DMS79 (cell line): ENCODE results near the gene ZNF302.
"Not testable (repeated sequence)": the region's sequence is repeated elsewhere in the genome, so short reads cannot be mapped to it uniquely, and the experiment has no call there.

Experiments used
- DNase-seq: peaks from one replicate; lab custom pipeline; 2025; lab: John Stamatoyannopoulos, UW

Gene ZNF302

DNA sequence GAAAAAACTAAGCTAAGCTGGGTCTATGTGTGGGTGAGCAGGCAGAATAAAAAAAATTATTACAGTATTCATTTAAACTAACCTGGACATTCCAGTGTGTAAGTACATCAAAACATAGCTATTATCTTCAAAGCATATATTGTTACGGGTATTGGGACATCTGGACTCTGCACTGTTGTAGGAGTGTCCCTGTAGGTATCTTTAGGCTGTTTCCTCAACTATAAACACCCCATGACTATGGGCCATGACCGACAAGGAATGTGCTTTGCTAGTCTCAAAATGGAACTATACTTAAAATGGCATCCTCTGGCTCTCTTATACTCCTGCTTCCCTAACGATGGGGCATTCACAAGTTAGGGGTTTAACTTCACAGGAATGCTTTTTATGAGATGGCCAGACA, 3.9 kb upstream of the ZNF302 start:
- no peak for DNase-seq

GRCh38 chr19:34675250-34675649, 2.2 kb upstream of the ZNF302 start:
- DNase-seq: no peak

GRCh38 chr19:34675919-34676318, 1.6 kb upstream of the ZNF302 start:
- DNase-seq: no peak

DNA sequence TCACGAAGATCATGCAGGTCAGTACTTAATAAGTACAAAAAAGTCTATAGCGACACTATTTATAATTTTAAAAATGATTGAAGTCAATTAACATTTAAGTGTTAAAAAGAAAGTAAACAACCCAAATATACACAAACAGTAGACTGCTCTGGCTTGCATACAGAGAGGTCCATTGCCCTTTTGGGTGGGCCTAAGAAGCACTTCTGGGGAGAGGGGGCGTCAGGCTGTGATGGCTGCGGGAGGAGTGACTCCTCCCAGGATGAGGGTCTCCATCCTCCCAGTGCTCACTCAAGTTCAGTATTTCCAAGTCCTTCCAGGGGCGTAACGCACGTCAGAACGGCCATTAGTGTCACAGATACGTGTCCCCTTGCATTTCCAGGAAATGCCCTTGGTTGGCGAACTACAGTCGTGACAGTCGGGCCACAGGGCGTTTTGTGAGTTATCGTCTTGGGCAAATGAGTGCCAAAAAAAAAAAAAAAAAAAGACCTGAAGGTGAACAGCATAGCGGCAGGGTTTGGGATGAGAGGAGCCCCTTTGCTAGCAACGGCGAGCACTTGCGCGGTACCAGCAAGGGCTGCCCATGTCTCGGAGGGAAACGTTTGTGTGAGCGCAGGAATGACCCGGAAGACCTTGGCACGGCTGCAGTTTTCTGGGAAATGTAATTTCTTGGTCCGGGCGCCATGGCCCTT, 637 bp upstream of the ZNF302 start, which contains the start of gene SCGB2B2:
Gene SCGB2B2 (minus strand): TSS at position 463 of the 689 bp plus-strand sequence. CDS start 82,596 bp downstream, outside the sequence.
- DNase-seq: peak; percentile 91

- DNase-seq: peak; percentile 34
Observed at GRCh38 chr19:34678085-34678412, 571 bp downstream of the ZNF302 start.

DNA sequence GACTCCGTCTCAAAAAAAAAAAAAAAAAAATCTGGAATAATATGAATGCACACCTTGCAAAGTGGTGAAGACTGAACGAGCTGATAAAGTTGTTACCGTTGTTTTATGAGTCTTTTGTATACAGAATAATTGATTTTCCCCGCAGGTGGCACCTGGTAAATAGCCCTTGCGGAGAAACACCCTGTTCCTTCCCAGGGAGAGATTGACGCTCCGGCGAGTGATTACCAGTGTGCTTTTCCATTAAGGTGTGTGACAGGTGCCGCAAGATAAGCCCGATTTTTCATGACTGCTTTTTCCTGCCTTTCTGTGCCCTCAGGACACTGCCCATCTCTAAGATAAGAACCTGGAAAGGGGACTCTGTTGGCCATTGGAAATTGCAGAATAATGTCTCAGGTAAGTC, 943 bp downstream of the ZNF302 start:
- DNase-seq: peak; percentile 34

- DNase-seq: no peak
Observed at GRCh38 chr19:34681478-34681877, 4.0 kb downstream of the ZNF302 start.

DNA sequence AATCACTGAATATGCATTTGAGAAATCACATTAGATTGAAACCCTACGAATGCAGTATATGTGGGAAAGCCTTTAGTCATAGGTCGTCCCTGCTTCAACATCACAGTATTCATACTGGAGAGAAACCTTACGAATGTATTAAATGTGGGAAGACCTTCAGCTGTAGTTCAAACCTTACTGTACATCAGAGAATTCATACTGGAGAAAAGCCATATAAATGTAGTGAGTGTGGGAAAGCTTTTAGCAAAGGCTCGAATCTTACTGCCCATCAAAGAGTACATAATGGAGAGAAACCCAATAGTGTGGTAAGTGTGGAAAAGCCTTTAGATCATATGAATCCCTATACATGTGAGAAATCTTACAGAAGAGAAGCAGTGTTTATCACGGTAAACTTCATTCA, 7.8 kb downstream of the ZNF302 start:
- not testable (repeated sequence) for DNase-seq

DNA sequence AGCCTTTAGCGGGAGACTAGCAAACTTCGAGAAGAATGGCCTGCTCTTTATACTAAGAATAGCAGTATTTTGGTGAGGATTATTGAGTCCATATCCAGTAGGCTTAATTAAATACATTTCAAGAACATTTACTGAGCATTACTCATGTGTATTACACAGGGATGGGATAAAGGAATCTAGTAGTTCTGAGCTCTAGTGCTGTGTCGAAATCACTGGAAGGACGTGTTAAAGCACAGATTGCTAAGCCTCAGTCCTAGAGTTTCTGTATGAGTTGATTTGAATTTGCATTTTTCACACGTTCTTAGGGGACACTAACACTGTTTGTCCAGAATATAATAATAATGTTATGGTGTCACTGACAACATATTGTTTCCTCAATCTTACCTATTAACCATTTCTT, 9.0 kb downstream of the ZNF302 start:
- no peak for DNase-seq

DNA sequence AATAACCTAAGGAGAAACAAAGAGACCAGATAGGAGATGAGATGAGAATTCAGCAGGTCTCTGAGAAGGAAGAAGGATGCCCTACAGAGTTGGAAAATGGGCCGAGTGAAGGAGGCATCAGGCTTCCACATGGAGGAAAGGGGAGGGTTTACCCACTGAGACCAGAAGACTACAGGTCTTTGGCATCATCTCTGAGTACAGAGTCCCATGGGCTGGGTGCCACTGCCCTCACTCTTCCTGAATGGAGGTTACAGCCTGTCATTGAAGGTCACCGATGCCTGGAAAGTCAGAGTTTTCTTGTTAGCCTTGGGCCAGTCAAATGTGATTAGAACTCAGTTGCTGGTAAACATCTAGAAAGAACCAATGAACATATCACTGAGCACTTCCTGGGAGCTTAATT, 9.9 kb downstream of the ZNF302 start:
- no peak for DNase-seq

GRCh38 chr19:34688592-34688991, 11.1 kb downstream of the ZNF302 start:
- DNase-seq: no peak

DNA sequence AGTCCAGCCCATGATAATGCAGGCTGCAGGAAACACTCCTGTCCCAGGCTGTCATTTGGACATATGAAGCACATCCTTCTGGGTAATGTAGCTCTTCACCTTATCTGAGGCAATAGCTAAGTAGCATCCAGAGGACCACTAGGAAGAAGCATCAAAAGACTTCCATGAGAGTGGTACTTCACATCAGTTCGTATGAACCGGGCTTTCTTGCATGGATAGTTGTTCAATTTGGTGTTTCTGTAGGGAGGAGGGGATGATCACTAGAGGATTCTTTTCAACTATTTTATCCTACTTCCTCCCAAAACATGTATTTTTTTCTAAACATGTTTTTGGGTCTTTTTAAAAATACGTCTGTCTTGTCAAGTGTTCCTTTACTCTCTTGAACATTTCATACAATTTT, 12.9 kb downstream of the ZNF302 start:
- DNase-seq: no peak

- DNase-seq: no peak
Observed at GRCh38 chr19:34692549-34692948, 15.1 kb downstream of the ZNF302 start.

DNA sequence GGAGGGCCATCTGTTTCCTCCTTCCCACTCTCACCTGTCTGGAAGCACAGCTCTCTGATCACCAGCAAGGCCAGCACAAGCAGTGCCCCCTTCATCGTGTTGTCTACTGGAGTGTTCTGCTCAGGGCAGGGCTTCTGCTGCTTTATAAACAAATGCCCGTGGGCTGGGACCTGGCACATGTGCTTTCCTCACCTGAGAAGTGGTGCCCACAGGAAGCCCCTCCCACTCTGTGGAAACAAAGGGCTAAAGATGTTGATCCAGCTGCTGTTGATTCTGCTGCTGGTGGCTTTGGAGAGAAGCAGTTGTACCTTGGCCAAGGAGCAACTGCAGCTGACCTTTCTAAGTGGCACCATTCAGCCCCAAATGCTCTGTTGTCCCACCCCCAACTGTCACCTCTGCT, 30.2 kb downstream of the ZNF302 start:
- no peak for DNase-seq

GRCh38 chr19:34711890-34712289, 34.4 kb downstream of the ZNF302 start:
- DNase-seq: no peak

- peak; percentile 43 for DNase-seq
Observed at GRCh38 chr19:34712395-34713261, 35.1 kb downstream of the ZNF302 start.

DNA sequence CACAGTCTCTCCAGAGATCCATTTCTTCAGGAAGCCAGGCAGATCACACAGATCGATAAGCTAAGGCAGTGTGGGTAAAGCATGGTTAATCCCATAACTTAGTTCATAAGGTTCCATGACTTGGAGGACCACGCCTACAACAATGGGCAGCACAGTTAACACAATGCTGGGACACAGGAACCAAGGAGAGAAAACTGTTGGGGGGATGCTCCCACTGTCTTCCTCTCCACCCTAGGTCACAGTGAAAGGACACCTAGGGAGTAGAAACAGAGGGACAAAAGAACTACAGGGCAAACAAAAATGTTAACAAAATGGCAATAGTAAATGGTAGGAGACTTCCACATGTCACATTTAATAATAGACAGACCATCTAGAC, 35.8 kb downstream of the ZNF302 start:
- DNase-seq: no peak

GRCh38 chr19:34715357-34715756, 37.9 kb downstream of the ZNF302 start:
- no peak for DNase-seq

- DNase-seq: no peak
Observed at GRCh38 chr19:34722353-34722752, 44.9 kb downstream of the ZNF302 start.

DNA sequence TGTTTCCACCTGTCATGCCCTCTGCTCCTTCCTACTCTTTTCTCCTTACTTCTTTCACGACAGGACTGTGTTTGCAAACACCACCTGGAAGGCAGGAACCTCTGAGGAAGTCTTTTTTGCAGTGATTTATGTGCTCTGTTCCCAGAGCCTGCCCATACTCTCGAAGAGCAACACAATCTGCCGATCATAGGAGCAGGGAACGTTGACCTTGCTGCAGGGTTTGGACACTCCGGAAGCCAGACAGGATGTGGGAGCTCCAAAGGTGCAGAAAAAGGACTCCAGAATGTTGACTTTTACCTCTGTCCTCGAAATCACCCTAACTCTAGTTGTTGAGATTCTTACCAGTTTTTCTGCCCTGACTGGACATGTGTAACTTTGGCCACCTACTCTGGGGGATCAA, 47.9 kb downstream of the ZNF302 start:
- DNase-seq: no peak

DNA sequence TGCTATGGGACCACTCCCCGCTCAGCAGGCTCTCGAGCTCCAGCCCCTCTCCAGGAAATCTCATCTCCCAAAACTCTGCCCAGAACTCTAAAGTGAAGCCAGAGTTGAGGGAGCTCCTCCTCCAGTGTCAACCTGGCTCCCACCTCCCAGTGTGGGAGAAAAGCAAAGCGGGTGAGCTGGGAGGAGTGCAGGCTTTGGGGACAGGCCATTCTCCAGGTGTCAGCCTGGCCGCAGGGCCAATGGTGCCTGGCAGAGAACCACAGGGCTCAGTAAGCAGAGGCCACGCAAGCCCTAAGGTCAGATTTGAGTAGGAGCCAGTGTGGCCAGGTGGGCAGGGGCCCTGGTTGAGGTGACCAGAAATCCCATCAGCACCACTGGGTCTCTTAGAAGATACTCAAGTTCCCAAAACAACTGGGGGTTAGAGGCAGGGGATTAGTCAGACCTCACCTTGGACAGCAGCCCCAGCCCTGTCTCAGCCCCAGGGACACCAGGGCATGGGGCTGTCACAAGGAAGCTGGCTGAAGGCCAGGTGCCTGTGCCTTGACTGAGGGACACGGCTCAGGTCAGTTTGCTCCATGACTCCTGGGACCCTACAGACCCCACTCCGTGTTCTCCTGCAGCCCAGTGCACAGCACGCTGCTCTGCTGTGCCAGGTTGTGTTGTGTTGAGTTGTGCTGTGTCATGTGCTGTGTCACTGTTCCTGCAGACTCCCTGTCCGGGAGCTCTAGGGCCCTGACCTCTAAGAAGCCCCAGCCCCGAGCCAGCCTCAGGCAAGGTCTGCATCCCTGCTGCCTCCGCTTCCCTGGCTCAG, 53.7 kb downstream of the ZNF302 start:
- no peak for DNase-seq

- DNase-seq: no peak
Observed at GRCh38 chr19:34731964-34732363, 54.5 kb downstream of the ZNF302 start.
